HepG2 (cell line): Measurements from ENCODE around the gene ADH5. TPM values are rescaled to one million over a fixed set of nuclear protein-coding genes. Genes with fewer than 3 reads are reported as not detected.
"Not testable (repeated sequence)": the region's sequence is repeated elsewhere in the genome, so short reads cannot be mapped to it uniquely, and the experiment has no call there.

Experiments used
- ATAC-seq: fragments of 200-7000 bp; cut with Tn5 transposase; 3 replicates; pipeline ENCODE4 v1.9.1; 2020; ENCODE audit warnings: mild to moderate bottlenecking, moderate library complexity
- BruUV-seq: library from RNA; stranded (reverse); fragments of 400-500 nt; replicated peaks from 2 replicates; lab custom pipeline; 2021; lab: Mats Ljungman, UMichigan
- CTCF ChIA-PET: fragments of 300-600 bp; formaldehyde crosslinking; extraction: SDS; loops from one replicate; lab custom pipeline; 2021; ENCODE audit warnings: low total read pairs, inconsistent platforms, low intra/inter-chr PET ratio; lab: Yijun Ruan, JAX
- POLR2A ChIA-PET: fragments of 350-600 bp; sonication (Branson Sonifier 250); formaldehyde crosslinking; loops from one replicate; lab custom pipeline; 2020; ENCODE audit warnings: antibody characterized with exemption, inconsistent platforms; lab: Yijun Ruan, JAX
- DNase-seq: peaks from one replicate; pipeline ENCODE4 v3.0.0-alpha.2; 2015; ENCODE audit warnings: low spot score
- FAIRE-seq: peaks from 3 replicates; lab custom pipeline; 2011; peaks lifted over from hg19 to GRCh38; lab: Jason Lieb, UNC
- H2AFZ ChIP-seq: one replicate; pipeline ENCODE4 v1.6.1; 2011; ENCODE audit warnings: low read length, inconsistent platforms
- H3K27ac ChIP-seq: fragments of 300-600 bp; 3 replicates; pipeline ENCODE4 v1.8.0; 2011; ENCODE audit warnings: mixed run types, mild to moderate bottlenecking, mixed read lengths, low read length, inconsistent platforms; ENCODE audit not compliant: insufficient read depth; ENCODE audit errors: extremely low read length
- H3K27me3 ChIP-seq, 2 experiments: fragments of 200-600 bp in 1 of 2; 2 replicates in 1 of 2; 3 replicates in 1 of 2; pipeline versions ENCODE4 v1.6.0 to v1.8.0; 2011; ENCODE audit warnings: low read length in 2 of 2, mild to moderate bottlenecking in 2 of 2, moderate library complexity in 2 of 2, inconsistent platforms in 1 of 2; ENCODE audit not compliant: insufficient read depth in 2 of 2, control insufficient read depth in 1 of 2
- H3K36me3 ChIP-seq, 2 experiments: fragments of 200-600 bp in 1 of 2; replicated peaks in 1 of 2; 2 replicates in 1 of 2; 3 replicates in 1 of 2; pipeline versions ENCODE4 v1.5.1 to v1.8.0; 2011; ENCODE audit warnings: low read length in 2 of 2, inconsistent platforms in 1 of 2; ENCODE audit not compliant: insufficient read depth in 2 of 2, control insufficient read depth in 1 of 2
- H3K4me1 ChIP-seq: 2 replicates; pipeline ENCODE4 v1.5.1; 2012; ENCODE audit warnings: low read length, inconsistent platforms; ENCODE audit not compliant: insufficient read depth
- H3K4me2 ChIP-seq: 2 replicates; pipeline ENCODE4 v1.6.0; 2011; ENCODE audit warnings: low read depth, low read length, inconsistent platforms
- H3K4me3 ChIP-seq, 3 experiments: fragments of 200-600 bp in 1 of 3; sonication (generic), shearing (Covaris generic) in 1 of 3; replicated peaks in 1 of 3; 2 replicates each; pipeline ENCODE4 v1.5.1; 2011 to 2016; ENCODE audit warnings: low read length in 3 of 3, inconsistent platforms in 2 of 3, low read depth in 2 of 3, mild to moderate bottlenecking in 2 of 3, control low read depth in 1 of 3, mixed read lengths in 1 of 3; ENCODE audit not compliant: insufficient read depth in 1 of 3
- H3K79me2 ChIP-seq: one replicate; pipeline ENCODE4 v1.6.1; 2011; ENCODE audit warnings: low read length, inconsistent platforms; ENCODE audit not compliant: insufficient read depth
- H3K9ac ChIP-seq: 2 replicates; pipeline ENCODE4 v1.6.0; 2011; ENCODE audit warnings: mild to moderate bottlenecking, low read depth, low read length, inconsistent platforms; ENCODE audit not compliant: insufficient read depth
- H3K9me3 ChIP-seq: 2 replicates; pipeline ENCODE4 v1.5.1; 2012; ENCODE audit warnings: mild to moderate bottlenecking, low read length
- H4K20me1 ChIP-seq: 2 replicates; pipeline ENCODE4 v1.6.0; 2011; ENCODE audit warnings: inconsistent platforms, mild to moderate bottlenecking, low read length, moderate library complexity; ENCODE audit not compliant: insufficient read depth
- CENPBD1 ChIP-seq: sonication (generic); formaldehyde crosslinking; IDR thresholded peaks from 2 replicates; pipeline ENCODE4 v1.8.0; 2022; ENCODE audit warnings: missing genetic modification reagents, low read depth, mild to moderate bottlenecking, borderline replicate concordance
- FOXA3 ChIP-seq: IDR thresholded peaks from 2 replicates; pipeline ENCODE4 v1.6.1; 2016; ENCODE audit warnings: missing genetic modification reagents, missing compliant biosample characterization
- POGZ ChIP-seq: sonication (generic); formaldehyde crosslinking; IDR thresholded peaks from 2 replicates; pipeline ENCODE4 v1.4.0; 2020; ENCODE audit warnings: mild to moderate bottlenecking, missing genetic modification reagents
- SALL2 ChIP-seq: sonication (generic); formaldehyde crosslinking; IDR thresholded peaks from 2 replicates; pipeline ENCODE4 v1.8.1; 2023; ENCODE audit warnings: mild to moderate bottlenecking, missing genetic modification reagents, inconsistent platforms
- SRSF9 ChIP-seq: fragments of 200-400 bp; formaldehyde crosslinking; IDR thresholded peaks from 2 replicates; pipeline ENCODE4 v1.6.1; 2018; ENCODE audit warnings: borderline replicate concordance, mild to moderate bottlenecking, low read depth, low read length; ENCODE audit not compliant: insufficient read depth, poor library complexity, severe bottlenecking
- YEATS4 ChIP-seq: sonication (generic); formaldehyde crosslinking; IDR thresholded peaks from 2 replicates; pipeline ENCODE4 v1.4.0; 2020; ENCODE audit warnings: missing genetic modification reagents, borderline replicate concordance
- ZBTB21 ChIP-seq: sonication (generic); formaldehyde crosslinking; IDR thresholded peaks from 2 replicates; pipeline ENCODE4 v1.4.0; 2020; ENCODE audit warnings: missing genetic modification reagents
- ZNF281 ChIP-seq: sonication (generic); formaldehyde crosslinking; IDR thresholded peaks from 2 replicates; pipeline ENCODE4 v1.4.0; 2020; ENCODE audit warnings: missing genetic modification reagents, borderline replicate concordance
- ZNF503 ChIP-seq: sonication (generic); formaldehyde crosslinking; IDR thresholded peaks from 2 replicates; pipeline ENCODE4 v1.4.0; 2020; ENCODE audit warnings: missing genetic modification reagents
- WGBS: methylation state at CpG from one replicate; pipeline ENCODE4 v1.1.6; 2017; ENCODE audit warnings: low lambda C conversion rate; 5-methylcytosine and 5-hydroxymethylcytosine counted together
- in situ Hi-C: cut with HindIII; loops from 2 replicates; pipeline ENCODE4 v1.10.0; 2017; ENCODE audit warnings: low pct_unique_long_range_greater_than_20kb; ENCODE audit not compliant: extremely low pct_ligation_motif_present
- intact Hi-C: fragments of 100-400 bp; cut with micrococcal nuclease; formaldehyde crosslinking; loops from one replicate; pipeline ENCODE4 v1.10.0; 2022; ENCODE audit not compliant: unreplicated experiment
- polyA plus RNA-seq, 8 experiments: library from polyadenylated mRNA; depleted of rRNA in 3 of 8; stranded (reverse) in 7 of 8; unstranded in 1 of 8; fragments of >200 nt; fragmentation: Illumina TruSeq in 4 of 8; extraction: Trizol in 4 of 8; gene quantifications; 2 replicates each; pipeline versions ENCODE4 v1.2.1 to v1.2.3, GENCODE V29; 2011 to 2016; ENCODE audit warnings: low read depth in 4 of 8, missing spikeins in 1 of 8, mixed read lengths in 1 of 8; ENCODE audit not compliant: insufficient read depth in 1 of 8
- total RNA-seq, 5 experiments: library from RNA; depleted of rRNA; stranded (reverse); fragments of >200 nt; fragmentation: Illumina TruSeq; extraction: Trizol; gene quantifications; 2 replicates each; pipeline ENCODE4 v1.2.3, GENCODE V29; 2016; ENCODE audit warnings: low read depth in 1 of 5

ADH5 gene
- total and polyA plus RNA-seq, 2 of the 13 experiments (the other 11 are each of a cell fraction or from before 2014, with no cell fraction given), result 349 to 512 TPM

- TF ChIP-seq ZNF281, result peak; percentile 37; the same call in 1 of the 2 replicates
- 0 out of 2 replicates have a peak, but pooled peaks have one; percentile 18 for TF ChIP-seq FOXA3 (CRISPR knock-in tag)
Measured at GRCh38 chr4:99117122-99117841, 28.7 kb upstream of the ADH5 start (continued).

- BruUV-seq, H3K4me1 ChIP-seq, H3K79me2 ChIP-seq, in situ Hi-C loops, CTCF ChIA-PET, H3K27me3 ChIP-seq, H3K4me3 ChIP-seq, intact Hi-C loops, H3K27ac ChIP-seq, H3K36me3 ChIP-seq, H2AFZ ChIP-seq, DNase-seq, ATAC-seq, H3K4me2 ChIP-seq, H3K9me3 ChIP-seq, H3K9ac ChIP-seq, FAIRE-seq, POLR2A ChIA-PET, H4K20me1 ChIP-seq: not testable (repeated sequence)
- WGBS, result 89% methylated on average over 12 of the region's 12 CpGs
Measured at GRCh38 chr4:99109286-99109685, 20.7 kb upstream of the ADH5 start.

- intact Hi-C loops, result no loop called here
- in situ Hi-C loops, result no loop called here
- no peaks in the 10 kb centered on the region for H4K20me1 ChIP-seq
- no peak overlapping the region for H3K9ac ChIP-seq
- no TSS peak for BruUV-seq
- no peak overlapping the region for H3K27ac ChIP-seq
- ChIA-PET POLR2A (no interaction called here), CTCF (no interaction called here)
- no peak for DNase-seq
- no peak for ATAC-seq
- no peaks in the 10 kb centered on the region for H3K27me3 ChIP-seq
- H3K79me2 ChIP-seq, result no peaks in the 10 kb centered on the region
- no peak overlapping the region for H3K4me2 ChIP-seq
- no peak overlapping the region for H2AFZ ChIP-seq
- no peaks in the 10 kb centered on the region for H3K36me3 ChIP-seq
- no peaks in the 10 kb centered on the region for H3K9me3 ChIP-seq
- H3K4me1 ChIP-seq, result no peaks in the 10 kb centered on the region
- H3K4me3 ChIP-seq, result no peak overlapping the region
- WGBS, result 82% methylated on average over 1 of the region's 1 CpG
- no peak for FAIRE-seq
- TF ChIP-seq ZNF503 (CRISPR knock-in tag) (no peak), POGZ (CRISPR knock-in tag) (no peak), YEATS4 (CRISPR knock-in tag) (no peak), SRSF9 (no peak), SALL2 (CRISPR knock-in tag) (no peak), ZBTB21 (CRISPR knock-in tag) (no peak), CENPBD1 (CRISPR knock-in tag) (no peak)
Measured at GRCh38 chr4:99104153-99104552, 15.6 kb upstream of the ADH5 start.
